H7 (cell line): Measurements from ENCODE around the gene CTNNA1. TPM values are rescaled to one million over a fixed set of nuclear protein-coding genes. Genes with fewer than 3 reads are reported as not detected.
"Not testable (repeated sequence)": the region's sequence is repeated elsewhere in the genome, so short reads cannot be mapped to it uniquely, and the experiment has no call there.

Experiments
- DNase-seq: peaks from one replicate; pipeline ENCODE4 v3.0.0; 2012
- H3K27me3 ChIP-seq: 2 replicates; pipeline ENCODE4 v1.6.0; 2011; ENCODE audit warnings: mild to moderate bottlenecking, low read length; ENCODE audit not compliant: control insufficient read depth, insufficient read depth
- H3K36me3 ChIP-seq: replicated peaks from 2 replicates; pipeline ENCODE4 v1.5.1; 2011; ENCODE audit warnings: low read length; ENCODE audit not compliant: control insufficient read depth, insufficient read depth
- H3K4me3 ChIP-seq: 2 replicates; pipeline ENCODE4 v1.5.1; 2011; ENCODE audit warnings: low read depth, mild to moderate bottlenecking, control low read depth, low read length, moderate library complexity; ENCODE audit not compliant: insufficient read depth
- total RNA-seq: library from RNA; depleted of rRNA; stranded (reverse); fragments of >200 nt; shearing (Covaris generic); gene quantifications from 2 replicates; pipeline ENCODE4 v1.2.3, GENCODE V29; 2014

Gene CTNNA1
- total RNA-seq, 1 experiment from 2014 or later, result 352 TPM

GRCh38 chr5:138792195-138792790, 39.1 kb downstream of the CTNNA1 start:
- H3K4me3 ChIP-seq, result no peak overlapping the region
- H3K27me3 ChIP-seq, result no peaks in the 10 kb centered on the region
- no peaks in the 10 kb centered on the region; the same call in 1 of the 2 replicates for H3K36me3 ChIP-seq
- no peak for DNase-seq

GRCh38 chr5:138793575-138793974, 40.4 kb downstream of the CTNNA1 start:
- no peak for DNase-seq
- H3K27me3 ChIP-seq, result no peaks in the 10 kb centered on the region
- H3K36me3 ChIP-seq, result no peaks in the 10 kb centered on the region
- no peak overlapping the region for H3K4me3 ChIP-seq

- no peaks in the 10 kb centered on the region for H3K27me3 ChIP-seq
- H3K36me3 ChIP-seq, result no peaks in the 10 kb centered on the region; the same call in 1 of the 2 replicates
- H3K4me3 ChIP-seq, result no peak overlapping the region
- DNase-seq, result no peak
These were observed 50.1 kb downstream of the CTNNA1 start for GRCh38 chr5:138803285-138803684.

- no peak overlapping the region for H3K4me3 ChIP-seq
- H3K27me3 ChIP-seq, result no peaks in the 10 kb centered on the region
- no peak for DNase-seq
- H3K36me3 ChIP-seq, result no peaks in the 10 kb centered on the region; the same call in 1 of the 2 replicates
These were observed 50.7 kb downstream of the CTNNA1 start for GRCh38 chr5:138803935-138804334.

GRCh38 chr5:138805096-138805495, 51.9 kb downstream of the CTNNA1 start:
- Histone ChIP-seq H3K4me3 (no peak overlapping the region), H3K36me3 (peaks cover 2% of the 10 kb centered on the region), H3K27me3 (no peaks in the 10 kb centered on the region)
- no peak for DNase-seq

- H3K36me3 ChIP-seq, result peaks cover 5% of the 10 kb centered on the region
These were observed 54.0 kb downstream of the CTNNA1 start for GRCh38 chr5:138807182-138807581.

GRCh38 chr5:138809391-138809790, 56.2 kb downstream of the CTNNA1 start:
- no peak for DNase-seq
- H3K36me3 ChIP-seq, result peaks cover 7% of the 10 kb centered on the region

More at GRCh38 chr5:138807182-138807581, 54.0 kb downstream of the CTNNA1 start:
- Histone ChIP-seq H3K27me3 (no peaks in the 10 kb centered on the region), H3K4me3 (no peak overlapping the region)
- DNase-seq, result no peak

GRCh38 chr5:138810861-138811260, 57.6 kb downstream of the CTNNA1 start:
- not testable (repeated sequence) for DNase-seq, H3K4me3 ChIP-seq, H3K27me3 ChIP-seq, H3K36me3 ChIP-seq

More at GRCh38 chr5:138809391-138809790, 56.2 kb downstream of the CTNNA1 start:
- Histone ChIP-seq H3K27me3 (no peaks in the 10 kb centered on the region), H3K4me3 (no peak overlapping the region)

GRCh38 chr5:138815529-138815928, 62.3 kb downstream of the CTNNA1 start:
- Histone ChIP-seq H3K4me3 (no peak overlapping the region), H3K27me3 (no peaks in the 10 kb centered on the region), H3K36me3 (peaks cover 5% of the 10 kb centered on the region)
- no peak for DNase-seq

- Histone ChIP-seq H3K27me3 (no peaks in the 10 kb centered on the region), H3K4me3 (no peak overlapping the region), H3K36me3 (peaks cover 2% of the 10 kb centered on the region)
- no peak for DNase-seq
These were observed 64.0 kb downstream of the CTNNA1 start for GRCh38 chr5:138817241-138817640.

- no peaks in the 10 kb centered on the region for H3K27me3 ChIP-seq
- H3K4me3 ChIP-seq, result no peak overlapping the region
- peak; percentile 35 for DNase-seq
- no peaks in the 10 kb centered on the region; the same call in none of the 2 replicates for H3K36me3 ChIP-seq
These were observed 65.9 kb downstream of the CTNNA1 start for GRCh38 chr5:138819081-138819480.

- Histone ChIP-seq H3K36me3 (no peaks in the 10 kb centered on the region; the same call in none of the 2 replicates), H3K4me3 (no peak overlapping the region), H3K27me3 (no peaks in the 10 kb centered on the region)
- no peak for DNase-seq
These were observed 67.5 kb downstream of the CTNNA1 start for GRCh38 chr5:138820695-138821094.

- Histone ChIP-seq H3K36me3 (peaks cover 3% of the 10 kb centered on the region), H3K4me3 (no peak overlapping the region), H3K27me3 (no peaks in the 10 kb centered on the region)
- no peak for DNase-seq
These were observed 71.3 kb downstream of the CTNNA1 start for GRCh38 chr5:138824516-138824915.

- Histone ChIP-seq H3K27me3 (no peaks in the 10 kb centered on the region), H3K36me3 (peaks cover 3% of the 10 kb centered on the region), H3K4me3 (no peak overlapping the region)
- DNase-seq, result peak; percentile 40
These were observed 72.0 kb downstream of the CTNNA1 start for GRCh38 chr5:138824924-138825863.

GRCh38 chr5:138828556-138828955, 75.3 kb downstream of the CTNNA1 start:
- DNase-seq, result no peak
- peaks cover 3% of the 10 kb centered on the region for H3K36me3 ChIP-seq
- no peak overlapping the region for H3K4me3 ChIP-seq
- H3K27me3 ChIP-seq, result no peaks in the 10 kb centered on the region
